Measurements from ENCODE around the gene MADCAM1.

DNA sequence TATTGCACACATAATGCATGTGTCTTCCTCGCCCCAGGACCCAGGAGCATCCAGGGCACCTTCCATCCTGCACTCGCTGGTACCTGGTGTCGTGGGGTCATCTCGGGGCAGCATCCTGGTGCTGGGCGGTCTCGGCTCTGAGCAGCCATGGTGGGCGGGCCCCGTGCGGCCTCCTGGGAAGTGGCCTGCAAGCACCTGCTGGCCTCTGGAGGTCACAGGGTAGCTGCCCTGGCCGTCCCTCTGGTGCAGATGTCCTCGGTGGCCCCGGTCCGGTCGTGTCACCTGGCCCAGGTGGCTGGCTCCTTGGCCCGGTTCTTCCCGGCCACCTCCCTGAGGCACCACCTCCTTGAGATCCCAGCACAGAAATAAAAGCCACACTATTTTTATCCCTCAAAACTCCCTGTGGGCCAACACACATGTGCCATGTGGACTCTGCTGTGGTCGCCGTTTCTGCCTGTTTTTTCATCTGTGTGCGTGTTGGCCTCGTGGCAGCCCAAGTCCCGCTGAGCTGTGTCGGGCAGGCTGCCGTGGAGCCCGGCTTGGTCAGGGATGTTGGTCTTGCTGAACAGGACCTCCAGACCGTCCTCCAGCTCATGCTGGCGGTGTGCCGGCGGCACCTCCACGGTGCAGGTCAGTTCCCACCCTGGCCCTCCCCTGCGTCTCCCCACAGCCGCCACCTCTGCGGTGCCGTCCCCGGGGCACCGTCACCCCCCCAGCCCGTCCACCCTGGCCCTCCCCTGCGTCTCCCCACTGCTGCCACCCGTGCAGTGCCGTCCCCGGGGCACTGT, 42.5 kb downstream of the MADCAM1 start:
- TF ChIP-seq POLR2A (IDR thresholded peaks at IDR 0.05) = no peak
- TF ChIP-seq, protein P1, sequence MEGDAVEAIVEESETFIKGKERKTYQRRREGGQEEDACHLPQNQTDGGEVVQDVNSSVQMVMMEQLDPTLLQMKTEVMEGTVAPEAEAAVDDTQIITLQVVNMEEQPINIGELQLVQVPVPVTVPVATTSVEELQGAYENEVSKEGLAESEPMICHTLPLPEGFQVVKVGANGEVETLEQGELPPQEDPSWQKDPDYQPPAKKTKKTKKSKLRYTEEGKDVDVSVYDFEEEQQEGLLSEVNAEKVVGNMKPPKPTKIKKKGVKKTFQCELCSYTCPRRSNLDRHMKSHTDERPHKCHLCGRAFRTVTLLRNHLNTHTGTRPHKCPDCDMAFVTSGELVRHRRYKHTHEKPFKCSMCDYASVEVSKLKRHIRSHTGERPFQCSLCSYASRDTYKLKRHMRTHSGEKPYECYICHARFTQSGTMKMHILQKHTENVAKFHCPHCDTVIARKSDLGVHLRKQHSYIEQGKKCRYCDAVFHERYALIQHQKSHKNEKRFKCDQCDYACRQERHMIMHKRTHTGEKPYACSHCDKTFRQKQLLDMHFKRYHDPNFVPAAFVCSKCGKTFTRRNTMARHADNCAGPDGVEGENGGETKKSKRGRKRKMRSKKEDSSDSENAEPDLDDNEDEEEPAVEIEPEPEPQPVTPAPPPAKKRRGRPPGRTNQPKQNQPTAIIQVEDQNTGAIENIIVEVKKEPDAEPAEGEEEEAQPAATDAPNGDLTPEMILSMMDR (IDR thresholded peaks at IDR 0.05) = no peak

All from thyroid gland (tissue), 4 donors.